HG03135 (cell line): ENCODE data around the gene CCDC159.
"Not testable (repeated sequence)": the region's sequence is repeated elsewhere in the genome, so short reads cannot be mapped to it uniquely, and the experiment has no call there.

Source experiments
- ATAC-seq: cut with Tn5 transposase; IDR thresholded peaks from one replicate; pipeline ENCODE4 v1.9.1; 2021; ENCODE audit warnings: mild to moderate bottlenecking, moderate library complexity; ENCODE audit not compliant: unreplicated experiment

The CCDC159 gene, protein sequence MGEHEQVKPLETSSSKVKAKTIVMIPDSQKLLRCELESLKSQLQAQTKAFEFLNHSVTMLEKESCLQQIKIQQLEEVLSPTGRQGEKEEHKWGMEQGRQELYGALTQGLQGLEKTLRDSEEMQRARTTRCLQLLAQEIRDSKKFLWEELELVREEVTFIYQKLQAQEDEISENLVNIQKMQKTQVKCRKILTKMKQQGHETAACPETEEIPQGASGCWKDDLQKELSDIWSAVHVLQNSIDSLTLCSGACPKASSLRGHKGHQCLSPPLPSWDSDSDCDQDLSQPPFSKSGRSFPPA

DNA sequence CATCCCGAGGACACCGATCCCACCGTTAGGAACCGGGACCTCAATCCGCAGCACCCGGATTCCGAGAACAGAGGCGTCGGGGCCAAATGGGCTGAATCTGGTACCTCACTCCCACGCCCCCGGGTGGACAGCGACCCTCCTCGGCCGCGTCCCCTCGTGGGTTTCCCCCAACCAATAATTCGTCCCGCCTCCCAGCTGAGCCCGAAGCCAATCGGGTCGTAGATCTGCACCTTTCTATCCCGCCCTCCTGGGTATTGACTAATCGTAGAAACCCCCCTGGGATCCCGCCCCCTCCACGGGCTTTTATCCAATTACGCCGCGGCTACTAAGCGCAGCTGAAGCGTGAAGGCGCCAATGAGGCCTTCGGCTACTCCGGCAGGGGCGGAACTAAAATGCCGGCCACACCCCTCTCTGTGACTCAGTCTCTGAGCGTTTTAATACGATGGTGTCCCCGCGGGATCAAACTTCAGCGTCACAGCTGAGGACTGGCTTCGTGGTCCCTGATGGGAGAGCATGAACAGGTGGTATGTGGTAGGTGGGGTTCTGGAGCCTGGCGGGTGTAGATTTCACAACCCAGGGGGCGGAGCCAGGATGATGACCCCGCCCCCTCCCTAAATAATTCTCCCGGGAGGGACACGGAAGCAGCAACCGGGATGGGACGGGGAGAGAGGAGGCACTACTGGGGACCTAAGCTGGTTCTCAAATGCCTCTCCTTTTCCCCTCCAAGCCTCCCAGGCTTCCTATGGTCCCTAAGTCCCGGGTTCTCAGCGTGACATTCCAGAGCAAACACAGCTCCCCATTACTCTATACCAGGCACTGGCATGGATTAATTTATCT, at the start of gene CCDC159, which contains the start of gene TMEM205:
CCDC159 (plus strand) TSS at position 416 of the 837 bp plus-strand sequence; CDS start at position 504, 88 bp downstream.
TMEM205 (minus strand) TSS at position 165 of the 837 bp plus-strand sequence. CDS start 649 bp downstream, outside the sequence.
- peak; percentile 89 for ATAC-seq

DNA sequence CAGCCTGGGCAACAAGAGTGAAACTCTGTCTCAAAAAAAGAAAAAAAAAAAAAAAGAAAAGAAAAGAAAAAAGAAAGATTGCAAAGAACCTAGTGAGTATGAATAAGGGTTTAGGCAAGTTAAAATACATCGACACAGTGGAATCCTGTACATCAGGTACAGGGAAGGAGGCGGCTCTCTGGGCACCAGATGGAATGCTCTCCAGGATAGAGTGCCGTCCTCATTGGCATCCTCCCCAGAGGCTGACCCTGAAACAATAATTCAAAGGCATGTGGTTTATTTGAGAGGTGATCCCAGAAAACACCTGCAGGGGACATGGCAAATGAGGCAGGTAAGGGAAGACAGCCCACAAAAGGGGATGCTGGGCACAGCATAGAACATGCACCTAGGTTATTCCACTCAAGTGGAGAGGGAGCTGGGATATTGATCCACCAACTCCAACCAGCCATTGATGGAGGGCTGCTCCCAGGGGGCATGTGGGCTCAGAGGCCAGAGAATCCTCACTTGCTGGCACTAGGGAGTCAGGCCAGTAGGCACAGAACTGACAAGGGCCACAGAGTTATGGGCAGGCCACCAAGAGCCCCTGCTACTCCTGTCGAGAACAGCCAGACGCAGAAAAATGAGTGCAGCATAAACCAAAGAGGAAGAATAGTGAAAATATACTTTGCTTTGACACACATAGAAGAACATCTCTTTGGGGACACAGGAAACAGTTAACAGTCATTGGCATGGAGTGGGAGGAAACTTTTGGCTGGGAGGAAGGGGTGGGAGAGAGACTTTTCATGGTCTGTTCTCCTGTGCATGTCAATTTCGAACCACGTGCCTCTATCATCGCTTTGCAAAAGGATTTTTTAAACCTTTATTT, 46.1 kb upstream of the CCDC159 start:
- ATAC-seq, result no peak

DNA sequence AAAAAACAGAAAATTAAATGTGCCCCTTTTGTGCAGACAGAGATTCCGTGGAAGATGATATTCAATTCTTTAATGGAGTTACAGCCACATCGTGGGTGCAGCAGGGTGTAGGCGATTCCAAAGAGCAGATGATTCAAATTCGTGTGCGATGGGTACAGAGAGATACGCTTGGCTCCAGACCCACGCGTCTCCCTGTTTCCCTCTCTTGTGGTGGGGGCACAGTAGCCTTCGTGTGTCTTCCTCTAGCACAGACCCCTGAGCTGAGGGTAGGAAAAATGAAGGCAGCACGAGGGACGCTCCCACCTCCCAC, 45.6 kb upstream of the CCDC159 start:
- no peak for ATAC-seq

DNA sequence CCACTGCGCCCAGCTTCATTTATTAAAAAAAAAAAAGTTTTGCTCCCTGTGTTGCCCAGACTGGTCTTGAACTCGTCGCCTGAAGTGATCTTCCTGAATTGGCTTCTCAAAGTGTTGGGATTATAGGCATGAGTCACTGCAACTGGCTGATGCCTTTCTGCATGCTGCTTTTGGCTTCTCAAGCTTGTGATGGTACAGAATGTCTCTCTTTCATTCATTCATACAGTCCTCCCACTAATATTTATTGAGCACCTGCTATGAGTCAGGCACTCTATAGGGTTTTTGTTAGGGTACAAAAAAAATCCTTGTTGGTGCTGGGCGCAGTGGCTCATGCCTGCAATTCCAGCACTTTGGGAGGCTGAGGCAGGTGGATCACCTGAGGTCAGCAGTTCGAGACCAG, 41.4 kb upstream of the CCDC159 start:
- no peak for ATAC-seq

DNA sequence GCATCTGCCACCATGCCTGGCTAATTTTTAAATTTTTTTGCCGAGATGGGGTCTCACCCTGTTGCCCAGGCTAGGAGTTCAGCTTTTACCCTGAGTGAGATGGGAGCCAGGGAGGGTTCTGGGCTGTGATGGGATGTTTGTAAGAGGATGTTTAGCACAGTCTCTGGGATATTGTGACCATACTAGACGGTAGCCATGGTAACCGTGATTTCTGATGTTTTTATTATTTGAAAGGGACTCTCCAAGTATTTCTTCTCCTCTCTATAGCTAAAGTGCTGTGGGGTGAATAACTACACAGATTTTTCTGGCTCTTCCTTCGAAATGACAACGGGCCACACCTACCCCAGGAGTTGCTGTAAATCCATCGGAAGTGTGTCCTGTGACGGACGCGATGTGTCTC, 40.0 kb upstream of the CCDC159 start:
- ATAC-seq, result no peak

DNA sequence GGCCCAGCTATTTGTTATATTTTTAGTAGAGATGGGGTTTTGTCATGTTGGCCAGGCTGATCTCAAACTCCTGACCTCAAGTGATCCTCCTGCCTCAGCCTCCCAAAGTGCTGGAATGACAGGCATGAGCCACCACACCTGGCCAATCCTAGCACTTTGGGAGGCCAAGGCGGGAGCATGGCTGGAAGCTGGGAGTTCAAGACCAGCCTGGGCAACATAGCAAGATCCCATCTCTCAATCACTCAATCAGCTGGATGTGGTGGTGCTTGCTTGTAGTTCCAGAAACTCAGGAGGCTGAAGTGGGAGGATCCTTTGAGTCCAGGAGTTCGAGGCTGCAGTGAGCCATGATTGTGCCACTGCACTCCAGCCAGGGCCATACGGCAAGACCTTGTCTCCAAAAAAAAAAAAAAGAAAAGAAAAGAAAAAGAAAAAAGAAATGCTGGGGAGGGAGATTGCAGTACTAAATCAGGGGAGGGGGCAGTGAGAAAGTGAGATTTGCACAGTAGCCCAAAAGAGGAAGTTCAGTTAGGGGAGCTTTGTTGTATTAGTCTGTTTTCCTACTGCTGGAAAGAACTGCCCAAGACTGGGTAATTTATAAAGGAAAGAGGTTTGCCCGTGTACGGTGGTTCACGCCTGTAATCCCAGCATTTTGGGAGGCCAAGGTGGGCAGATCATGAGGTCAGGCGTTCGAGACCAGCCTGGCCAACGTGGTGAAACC, 25.9 kb upstream of the CCDC159 start:
- ATAC-seq, result not testable (repeated sequence)

DNA sequence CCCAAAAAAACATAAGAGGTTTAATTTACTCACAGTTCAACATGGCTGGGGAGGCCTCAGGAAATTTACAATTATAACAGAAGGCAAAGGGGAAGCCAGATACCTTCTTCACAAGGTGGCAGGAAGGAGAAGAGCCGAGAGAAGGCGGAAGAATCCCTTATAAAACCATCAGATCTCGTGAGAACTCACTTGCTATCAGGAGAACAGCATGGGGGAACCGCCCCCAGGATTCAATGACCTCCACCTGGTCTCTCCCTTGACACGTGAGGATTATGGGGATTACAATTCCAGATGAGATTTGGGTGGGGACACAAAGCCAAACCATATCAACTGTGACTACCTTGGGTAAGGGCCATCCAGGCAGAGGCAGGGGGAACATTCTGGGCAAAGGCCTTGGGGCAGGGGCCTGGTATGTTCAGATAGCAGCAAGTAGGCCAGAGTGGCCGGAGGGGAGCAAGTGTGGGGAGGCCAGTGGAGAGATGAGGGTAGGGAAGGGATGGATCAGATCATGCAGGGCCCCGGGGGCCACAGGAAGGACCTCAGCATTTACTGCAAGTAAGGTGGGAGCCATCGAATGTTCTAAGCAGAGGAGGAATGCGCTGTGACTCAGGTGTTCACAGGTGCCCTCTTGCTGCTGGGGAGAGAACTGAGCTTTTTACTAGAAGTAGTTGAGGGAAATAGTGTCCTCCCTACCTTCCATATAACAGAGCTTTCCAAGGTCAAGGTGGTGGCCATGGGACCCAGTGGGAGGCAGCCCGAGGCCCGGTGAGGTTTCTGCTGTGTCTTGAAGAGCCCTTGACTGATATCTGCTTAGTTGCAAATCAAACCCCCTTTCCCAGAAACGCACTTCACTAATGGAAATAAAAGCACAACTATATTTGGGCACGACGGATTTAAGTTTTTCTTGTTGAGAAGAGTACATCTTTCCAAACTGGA, 24.9 kb upstream of the CCDC159 start:
- no peak for ATAC-seq

DNA sequence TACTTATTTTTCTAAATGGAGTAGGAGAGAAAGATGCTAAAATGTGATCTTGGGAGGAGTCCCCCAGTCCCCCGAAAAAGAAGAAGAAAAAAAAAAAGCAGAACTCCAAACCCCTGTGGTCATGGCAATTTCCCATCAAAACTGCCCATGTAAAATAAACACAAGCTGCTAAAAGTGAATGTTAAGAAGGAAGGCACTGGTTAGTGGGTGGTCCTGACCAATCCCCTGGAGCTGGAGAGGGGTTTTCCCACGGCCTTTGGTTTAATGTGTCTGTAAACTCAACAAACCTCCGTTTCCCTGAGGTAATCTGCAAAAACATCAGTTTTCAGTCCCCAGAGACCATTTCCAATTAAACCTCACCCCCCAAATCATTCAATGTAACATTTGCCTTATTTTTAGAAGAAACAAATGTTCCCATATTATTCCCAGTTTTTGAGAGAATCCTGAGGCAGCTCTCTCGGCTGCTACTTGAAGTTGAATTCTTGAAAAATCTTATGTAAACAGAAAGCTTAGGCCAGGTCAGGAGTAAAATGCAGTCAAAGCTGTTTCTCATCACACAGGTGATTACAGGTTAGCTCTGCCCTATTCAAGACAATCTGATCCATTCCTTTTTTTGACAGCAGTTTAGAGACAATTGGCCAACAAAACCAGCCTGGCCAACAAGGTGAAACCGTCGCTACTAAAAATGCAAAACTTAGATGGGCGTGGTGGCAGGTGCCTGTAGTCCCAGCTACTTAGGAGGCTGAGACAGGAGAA, 23.9 kb upstream of the CCDC159 start:
- ATAC-seq, result no peak

DNA sequence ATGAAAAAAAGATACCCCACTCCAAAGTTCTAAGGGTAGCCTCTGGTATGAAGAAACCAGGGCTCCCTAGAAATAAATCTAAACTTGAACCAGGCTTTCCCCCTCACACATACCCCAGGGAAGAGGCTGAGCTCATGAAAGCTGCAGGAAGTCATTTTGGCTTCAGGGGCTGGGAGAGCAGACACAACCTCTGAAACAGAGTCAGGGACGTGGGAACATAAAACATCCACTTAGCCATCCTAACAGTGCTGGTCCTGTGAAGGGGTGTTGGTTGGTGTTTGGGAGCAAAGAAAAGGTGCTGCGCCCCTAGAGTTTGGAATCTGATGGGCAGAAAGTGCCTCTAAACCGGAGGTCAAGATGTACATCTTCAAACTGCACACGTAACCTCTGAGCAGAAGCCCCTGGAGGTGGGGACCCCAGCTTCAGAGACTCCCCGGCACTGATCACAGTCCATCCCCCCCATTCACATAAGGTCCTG, 22.7 kb upstream of the CCDC159 start:
- no peak for ATAC-seq

DNA sequence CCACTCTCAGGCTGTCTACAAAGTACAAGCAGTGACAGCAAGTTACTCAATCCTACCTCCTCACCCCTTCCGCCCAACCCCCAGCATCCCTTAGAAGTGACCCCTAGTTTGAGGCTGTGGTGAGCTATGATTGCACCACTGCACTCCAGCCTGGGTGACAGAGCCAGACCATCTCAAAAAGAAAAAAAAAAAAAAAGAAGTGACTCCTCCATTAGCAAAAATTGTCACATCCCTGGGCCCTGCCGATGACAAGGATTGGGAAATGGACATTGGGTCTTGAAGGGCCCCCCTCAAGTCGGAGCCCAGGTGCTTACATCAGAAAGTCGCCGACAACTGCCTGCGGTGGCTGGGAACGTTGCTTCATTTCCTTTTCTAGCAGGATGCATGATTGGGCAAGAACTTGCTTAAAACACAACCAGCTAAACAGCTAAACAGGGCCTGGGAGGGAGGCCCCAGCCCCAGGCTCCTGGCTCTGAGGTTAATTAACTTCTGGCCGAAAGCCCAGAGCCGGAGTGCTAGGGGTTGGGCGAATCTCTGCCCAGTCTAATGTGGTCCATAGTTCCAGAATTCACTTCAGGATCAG, 22.1 kb upstream of the CCDC159 start:
- ATAC-seq, result no peak

DNA sequence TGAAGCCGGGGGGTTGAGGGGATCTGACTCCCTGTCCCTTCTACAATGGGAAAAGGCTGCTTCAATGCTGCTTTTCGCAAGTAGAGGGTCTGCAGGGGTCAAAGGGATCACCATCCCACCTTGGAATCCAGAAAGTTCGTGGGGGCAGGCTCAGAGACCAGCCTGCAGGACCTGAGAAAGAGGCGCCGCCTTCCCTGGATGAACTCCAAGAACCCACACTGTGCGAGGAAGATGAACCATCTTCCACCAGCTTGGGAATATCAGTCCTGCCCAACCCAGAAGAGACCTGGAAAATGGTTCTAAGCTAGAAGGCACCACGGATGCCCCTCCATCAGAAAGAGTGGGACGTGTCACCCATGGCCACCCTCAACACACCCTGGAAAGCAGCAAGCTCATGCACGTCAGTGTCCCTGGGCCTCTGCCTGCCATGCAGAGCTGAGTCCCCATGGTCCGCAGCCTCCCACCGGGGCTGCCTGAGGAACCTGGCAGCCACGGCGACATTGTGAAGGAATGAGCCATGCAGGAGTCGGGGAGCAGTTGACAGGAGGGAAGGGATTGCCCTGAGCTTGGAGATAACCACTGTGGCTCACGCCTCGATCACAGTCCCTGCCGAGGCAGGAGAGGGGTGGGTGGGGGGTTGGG, 21.4 kb upstream of the CCDC159 start:
- no peak for ATAC-seq

DNA sequence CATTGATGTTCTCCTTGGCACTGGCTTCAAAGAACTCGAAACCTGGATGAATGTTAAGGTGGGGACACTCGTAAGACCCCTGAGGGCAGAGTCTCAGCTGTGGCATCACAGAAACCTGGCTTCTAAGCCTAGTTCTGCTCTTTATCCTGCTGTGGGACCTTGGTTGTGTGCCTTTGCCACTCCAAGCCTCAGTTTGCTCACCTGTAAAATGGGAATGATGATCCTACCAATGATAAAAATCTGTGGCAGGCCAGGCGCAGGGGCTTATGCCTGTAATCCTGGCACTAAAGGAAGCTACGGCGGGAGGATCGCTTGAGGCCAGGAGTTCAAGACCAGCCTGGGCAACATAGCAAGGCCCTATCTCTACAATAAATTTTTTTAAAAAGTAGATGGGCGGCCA, 20.8 kb upstream of the CCDC159 start:
- no peak for ATAC-seq

DNA sequence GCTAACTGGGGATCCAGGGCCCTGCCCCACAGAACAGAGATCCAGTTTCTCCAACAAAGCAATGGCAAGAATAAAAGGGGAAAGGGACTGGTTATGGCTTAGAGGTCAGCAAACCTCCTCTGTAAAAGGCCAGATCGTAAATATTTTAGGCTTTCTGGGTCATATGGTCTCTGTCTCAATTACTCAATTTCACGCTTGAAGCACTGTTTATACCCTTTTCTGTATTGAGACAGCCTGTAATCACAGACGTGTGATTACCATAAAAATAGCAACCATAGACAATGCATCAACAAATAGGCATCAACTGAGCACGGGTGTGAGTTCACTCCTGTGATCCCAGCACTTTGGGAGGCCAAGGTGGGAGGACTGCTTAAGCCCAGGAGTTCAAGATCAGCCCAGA, 16.2 kb upstream of the CCDC159 start:
- no peak for ATAC-seq

DNA sequence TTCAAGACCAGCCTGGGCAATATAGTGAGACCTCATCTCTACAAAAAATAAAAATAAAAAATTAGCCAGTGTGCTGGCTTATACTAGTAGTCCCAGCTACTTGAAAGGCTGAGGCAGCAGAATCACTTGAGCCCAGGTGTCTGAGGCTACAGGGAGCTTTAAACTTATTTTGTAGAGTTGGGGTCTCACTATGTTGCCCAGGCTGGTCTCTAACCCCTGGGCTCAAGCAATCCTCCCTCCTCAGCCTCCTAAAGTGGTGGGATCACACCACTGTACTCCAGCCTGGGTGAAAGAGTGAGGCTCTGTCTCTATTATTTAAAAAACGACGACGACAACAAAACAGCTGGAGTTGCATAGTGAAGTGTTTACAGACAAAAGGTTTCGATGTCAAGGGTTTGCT, 14.8 kb upstream of the CCDC159 start:
- no peak for ATAC-seq

DNA sequence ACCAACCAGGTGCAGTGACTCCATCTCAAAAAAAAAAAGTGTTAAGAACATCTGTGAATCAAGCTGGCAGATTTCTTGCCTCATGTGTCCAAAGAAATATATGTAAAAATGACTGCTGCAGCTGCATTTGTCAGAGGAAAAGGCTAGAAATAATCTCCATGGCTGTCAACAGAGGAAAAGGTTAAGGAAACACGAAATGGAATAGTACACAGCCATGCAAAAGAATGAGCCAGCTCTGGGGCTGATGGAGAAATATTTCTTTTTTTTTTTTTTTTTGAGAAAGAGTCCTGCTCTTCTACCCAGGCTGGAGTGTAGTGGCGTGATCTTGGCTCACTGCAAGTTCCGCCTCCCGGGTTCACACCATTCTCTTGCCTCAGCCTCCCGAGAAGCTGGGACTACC, 13.5 kb upstream of the CCDC159 start:
- ATAC-seq, result no peak

DNA sequence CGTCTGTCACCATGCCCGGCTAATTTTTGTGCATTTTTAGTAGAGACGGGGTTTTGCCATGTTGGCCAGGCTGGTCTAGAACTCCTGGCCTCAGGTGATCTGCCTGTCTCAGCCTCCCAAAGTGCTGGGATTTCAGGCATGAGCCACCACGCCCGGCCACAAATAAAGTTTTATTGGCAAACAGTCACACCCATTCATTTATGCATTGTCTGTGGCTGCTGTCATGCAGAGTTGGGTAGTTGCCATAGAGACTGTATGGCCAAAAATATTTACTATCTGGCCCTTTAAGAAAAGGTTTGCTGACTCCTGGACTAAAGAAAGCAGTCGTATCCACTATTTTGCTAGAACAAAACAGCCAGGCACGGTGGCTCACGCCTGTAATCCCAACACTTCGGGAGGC, 12.5 kb upstream of the CCDC159 start:
- not testable (repeated sequence) for ATAC-seq

DNA sequence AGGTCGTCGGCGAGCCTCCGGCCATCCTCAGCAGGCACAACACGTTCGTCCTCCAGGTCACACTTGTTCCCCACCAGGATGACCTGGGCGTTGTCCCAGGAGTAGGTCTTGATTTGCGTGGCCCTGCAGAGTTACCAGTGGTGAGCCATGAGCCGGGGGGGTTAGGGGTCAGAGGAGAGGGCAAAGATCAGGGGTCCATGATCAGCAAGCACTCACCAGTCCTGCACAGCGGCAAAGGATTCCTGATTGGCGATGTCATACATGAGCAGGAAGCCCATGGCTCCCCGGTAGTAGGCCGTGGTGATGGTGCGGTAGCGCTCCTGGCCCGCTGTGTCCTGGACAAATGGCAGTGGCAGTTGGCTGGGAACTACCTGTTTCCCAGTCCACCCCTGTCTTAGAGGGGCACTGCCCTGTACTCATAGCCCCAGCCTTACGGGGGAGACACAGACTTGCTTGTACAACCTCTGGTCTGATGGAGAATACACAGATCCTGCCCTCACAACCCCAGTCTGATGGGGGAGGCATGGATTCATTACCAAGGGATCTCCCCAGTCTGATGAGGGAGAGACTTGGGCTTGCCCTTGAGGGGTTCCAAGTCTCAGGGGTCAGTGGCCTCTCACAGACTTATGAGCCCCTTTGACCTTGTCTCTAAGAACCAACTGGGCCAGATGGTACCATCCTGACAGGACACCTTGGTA, 10.7 kb upstream of the CCDC159 start:
- no peak for ATAC-seq
